SK-N-SH treated with all-trans-retinoic acid at 6 μM for 48 hours (cell line): ENCODE results near the gene OSBPL2.

ENCODE experiments used
- ATAC-seq: fragments of 200-7000 bp; cut with Tn5 transposase; 3 replicates; pipeline ENCODE4 v1.9.1; 2020; ENCODE audit warnings: mild to moderate bottlenecking, moderate library complexity
- ARNTL ChIP-seq: fragments of 450-650 bp; formaldehyde crosslinking; IDR thresholded peaks from 2 replicates; pipeline ENCODE4 v1.5.0; 2020; ENCODE audit warnings: low read depth, mild to moderate bottlenecking, moderate library complexity, borderline replicate concordance
- BACH2 ChIP-seq: fragments of 250-450 bp; sonication (Bioruptor Pico); IDR thresholded peaks from 2 replicates; pipeline ENCODE4 v1.9.0; 2021; ENCODE audit warnings: mild to moderate bottlenecking, borderline replicate concordance
- CREB5 ChIP-seq: fragments of 250-450 bp; sonication (Bioruptor Pico); IDR thresholded peaks from 2 replicates; pipeline ENCODE4 v1.5.1; 2020; ENCODE audit warnings: low read depth, mild to moderate bottlenecking, moderate library complexity
- CSDC2 ChIP-seq: fragments of 250-450 bp; sonication (Bioruptor Pico); IDR thresholded peaks from 2 replicates; pipeline ENCODE4 v1.5.0; 2020; ENCODE audit warnings: mild to moderate bottlenecking, moderate library complexity
- CSRNP3 ChIP-seq: fragments of 250-450 bp; sonication (Bioruptor Pico); IDR thresholded peaks from 2 replicates; pipeline ENCODE4 v1.5.1; 2021; ENCODE audit warnings: mild to moderate bottlenecking, moderate library complexity
- ESRRG ChIP-seq: fragments of 250-450 bp; sonication (Bioruptor Pico); IDR thresholded peaks from 2 replicates; pipeline ENCODE4 v1.6.1; 2021; ENCODE audit warnings: mild to moderate bottlenecking
- GLIS3 ChIP-seq: fragments of 250-450 bp; sonication (Bioruptor Pico); IDR thresholded peaks from 2 replicates; pipeline ENCODE4 v1.5.0; 2020; ENCODE audit warnings: mild to moderate bottlenecking, moderate library complexity
- ISL1 ChIP-seq: fragments of 250-450 bp; sonication (Bioruptor Pico); IDR thresholded peaks from 2 replicates; pipeline ENCODE4 v2.1.2; 2022; ENCODE audit warnings: mild to moderate bottlenecking, moderate library complexity
- OSR1 ChIP-seq: fragments of 250-450 bp; sonication (Bioruptor Pico); IDR thresholded peaks from 2 replicates; pipeline ENCODE4 v1.8.0; 2022; ENCODE audit warnings: moderate library complexity, mild to moderate bottlenecking, inconsistent platforms
- POU6F1 ChIP-seq: fragments of 250-450 bp; sonication (Bioruptor Pico); IDR thresholded peaks from 2 replicates; pipeline ENCODE4 v1.8.0; 2021; ENCODE audit warnings: low read depth, mild to moderate bottlenecking, moderate library complexity, borderline replicate concordance
- PPARA ChIP-seq: fragments of 250-450 bp; sonication (Bioruptor Pico); IDR thresholded peaks from 2 replicates; pipeline ENCODE4 v1.5.0; 2020; ENCODE audit warnings: mild to moderate bottlenecking, borderline replicate concordance
- RARB ChIP-seq: fragments of 250-450 bp; sonication (Bioruptor Pico); IDR thresholded peaks from 2 replicates; pipeline ENCODE4 v1.8.0; 2021; ENCODE audit warnings: mild to moderate bottlenecking, moderate library complexity
- SNAI2 ChIP-seq: fragments of 250-450 bp; sonication (Bioruptor Pico); IDR thresholded peaks from 2 replicates; pipeline ENCODE4 v1.5.0; 2020; ENCODE audit warnings: mild to moderate bottlenecking, moderate library complexity
- TCF4 ChIP-seq: fragments of 250-450 bp; sonication (Bioruptor Pico); IDR thresholded peaks from 2 replicates; pipeline ENCODE4 v1.8.0; 2021; ENCODE audit warnings: mild to moderate bottlenecking, moderate library complexity, borderline replicate concordance
- TOX ChIP-seq: fragments of 250-450 bp; sonication (Bioruptor Pico); IDR thresholded peaks from 2 replicates; pipeline ENCODE4 v1.8.0; 2021; ENCODE audit warnings: mild to moderate bottlenecking, moderate library complexity, borderline replicate concordance
- ZC3H10 ChIP-seq: fragments of 250-450 bp; sonication (Bioruptor Pico); IDR thresholded peaks from 2 replicates; pipeline ENCODE4 v1.5.1; 2021; ENCODE audit warnings: mild to moderate bottlenecking, moderate library complexity
- ZFP3 ChIP-seq: fragments of 250-450 bp; sonication (Bioruptor Pico); IDR thresholded peaks from 2 replicates; pipeline ENCODE4 v1.5.0; 2020; ENCODE audit warnings: mild to moderate bottlenecking, moderate library complexity
- ZFP30 ChIP-seq: fragments of 450-650 bp; formaldehyde crosslinking; IDR thresholded peaks from 2 replicates; pipeline ENCODE4 v1.5.0; 2022; ENCODE audit warnings: mild to moderate bottlenecking, moderate library complexity
- ZNF565 ChIP-seq: fragments of 450-650 bp; formaldehyde crosslinking; conservative IDR thresholded peaks from 2 replicates; pipeline ENCODE4 v1.5.0; 2020; ENCODE audit warnings: low read depth, mild to moderate bottlenecking, moderate library complexity
- ZNF70 ChIP-seq: fragments of 450-650 bp; formaldehyde crosslinking; IDR thresholded peaks from 2 replicates; pipeline ENCODE4 v1.5.0; 2020; ENCODE audit warnings: mild to moderate bottlenecking, moderate library complexity
- ZNF8 ChIP-seq: fragments of 450-650 bp; formaldehyde crosslinking; IDR thresholded peaks from 2 replicates; pipeline ENCODE4 v1.5.0; 2020; ENCODE audit warnings: mild to moderate bottlenecking, moderate library complexity
- TF ChIP-seq, protein P1 (sequence below): fragments of 250-450 bp; sonication (Bioruptor Pico); IDR thresholded peaks from 2 replicates; pipeline ENCODE4 v1.5.0; 2020; ENCODE audit warnings: mild to moderate bottlenecking, moderate library complexity
- TF ChIP-seq, protein P2 (sequence below): fragments of 250-450 bp; sonication (Bioruptor Pico); IDR thresholded peaks from 2 replicates; pipeline ENCODE4 v1.8.0; 2020; ENCODE audit warnings: mild to moderate bottlenecking, moderate library complexity, borderline replicate concordance

Gene OSBPL2

DNA sequence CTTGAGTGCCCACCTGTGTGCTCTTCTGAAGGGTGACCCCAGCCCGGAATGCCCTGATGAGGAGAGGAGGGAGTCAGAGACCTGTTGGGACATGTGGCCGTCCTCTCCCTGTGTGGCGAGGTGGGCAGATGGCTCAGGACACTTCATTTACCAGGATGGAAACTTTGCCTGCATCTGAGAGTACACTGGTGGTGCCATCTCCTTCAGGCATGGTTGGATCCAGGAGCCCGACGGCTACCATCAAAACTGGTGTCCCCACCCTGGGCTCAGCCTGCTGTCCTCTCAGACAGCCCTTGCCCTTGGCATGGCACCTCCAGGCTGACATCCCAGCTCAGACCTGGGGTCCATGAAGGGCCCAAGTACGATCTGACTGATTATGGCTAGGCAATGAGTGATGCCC is 7.0 kb upstream of the OSBPL2 start (continued):
- no peak for TF ChIP-seq TCF4 (CRISPR knock-in tag)
- no peak for TF ChIP-seq GLIS3 (CRISPR knock-in tag)
- TF ChIP-seq BACH2 (CRISPR knock-in tag), result no peak
- TF ChIP-seq, all 23 proteins: peak for 0

DNA sequence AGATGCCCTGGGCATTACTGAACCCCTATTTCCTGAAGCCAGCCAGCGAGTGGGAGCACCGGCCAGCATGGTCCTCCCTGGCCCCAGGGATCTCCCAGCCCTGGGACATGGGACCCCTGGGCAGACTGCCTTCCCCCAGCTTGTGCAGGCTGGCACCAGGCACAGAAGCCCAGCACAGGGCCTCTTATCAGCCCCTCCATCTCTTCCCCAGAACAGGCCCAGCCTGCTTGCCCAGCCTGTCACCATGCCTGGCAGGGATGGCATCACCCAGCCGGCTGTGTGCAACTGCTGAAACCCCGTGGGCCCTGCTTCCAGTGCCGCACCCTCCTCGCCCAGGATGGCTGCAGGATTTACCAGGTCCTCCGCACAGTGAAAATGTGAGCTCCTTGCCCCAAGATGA is 6.1 kb upstream of the OSBPL2 start:
- no peak for ATAC-seq

DNA sequence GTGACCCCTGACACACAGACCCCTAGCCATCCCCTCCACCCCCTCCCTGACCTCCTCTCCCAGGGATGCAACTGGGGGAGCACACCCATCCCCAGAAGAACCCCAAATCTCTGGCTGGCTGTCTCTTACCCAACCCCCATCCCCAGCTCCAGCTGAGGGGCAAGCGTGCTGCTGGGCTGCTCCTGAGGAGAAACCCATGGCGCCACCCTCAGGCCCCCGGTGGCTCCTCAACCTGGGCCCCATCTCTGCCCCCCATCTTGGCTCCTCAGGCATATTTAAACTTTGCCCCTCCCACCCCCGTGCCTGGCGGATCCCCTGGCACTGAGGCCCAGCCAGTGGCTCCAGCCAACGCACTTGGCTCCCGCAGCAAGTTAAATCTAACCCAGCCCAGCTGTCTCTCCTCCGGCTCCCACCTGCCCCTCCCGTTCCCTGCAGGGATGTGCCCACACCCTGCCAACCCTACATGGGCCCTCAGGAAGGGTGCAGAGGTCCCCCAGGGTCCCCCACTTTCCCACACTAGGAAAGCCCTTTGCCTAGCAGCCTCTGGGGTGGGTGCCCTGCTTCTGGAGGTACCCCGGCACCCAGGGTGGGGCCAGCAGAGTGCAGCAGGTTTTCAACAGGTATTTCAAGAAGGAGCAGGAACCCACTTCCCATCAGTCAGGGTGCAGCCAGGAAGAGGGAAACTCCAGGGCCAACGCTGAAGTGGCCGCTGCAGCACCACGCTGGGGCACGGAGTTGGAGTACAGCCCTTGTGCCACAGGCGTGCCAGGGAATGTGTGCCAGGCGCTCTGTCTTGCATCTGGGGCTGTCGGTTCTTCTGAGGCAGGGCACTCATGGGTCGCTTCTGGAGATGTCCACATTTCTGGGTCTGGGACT is 5.3 kb upstream of the OSBPL2 start:
- no peak for ATAC-seq
- no peak for TF ChIP-seq CREB5 (CRISPR knock-in tag)
- no peak for TF ChIP-seq ZFP3 (CRISPR knock-in tag)
- no peak for TF ChIP-seq ESRRG (CRISPR knock-in tag)
- no peak for TF ChIP-seq ZC3H10 (CRISPR knock-in tag)
- TF ChIP-seq, protein P1, sequence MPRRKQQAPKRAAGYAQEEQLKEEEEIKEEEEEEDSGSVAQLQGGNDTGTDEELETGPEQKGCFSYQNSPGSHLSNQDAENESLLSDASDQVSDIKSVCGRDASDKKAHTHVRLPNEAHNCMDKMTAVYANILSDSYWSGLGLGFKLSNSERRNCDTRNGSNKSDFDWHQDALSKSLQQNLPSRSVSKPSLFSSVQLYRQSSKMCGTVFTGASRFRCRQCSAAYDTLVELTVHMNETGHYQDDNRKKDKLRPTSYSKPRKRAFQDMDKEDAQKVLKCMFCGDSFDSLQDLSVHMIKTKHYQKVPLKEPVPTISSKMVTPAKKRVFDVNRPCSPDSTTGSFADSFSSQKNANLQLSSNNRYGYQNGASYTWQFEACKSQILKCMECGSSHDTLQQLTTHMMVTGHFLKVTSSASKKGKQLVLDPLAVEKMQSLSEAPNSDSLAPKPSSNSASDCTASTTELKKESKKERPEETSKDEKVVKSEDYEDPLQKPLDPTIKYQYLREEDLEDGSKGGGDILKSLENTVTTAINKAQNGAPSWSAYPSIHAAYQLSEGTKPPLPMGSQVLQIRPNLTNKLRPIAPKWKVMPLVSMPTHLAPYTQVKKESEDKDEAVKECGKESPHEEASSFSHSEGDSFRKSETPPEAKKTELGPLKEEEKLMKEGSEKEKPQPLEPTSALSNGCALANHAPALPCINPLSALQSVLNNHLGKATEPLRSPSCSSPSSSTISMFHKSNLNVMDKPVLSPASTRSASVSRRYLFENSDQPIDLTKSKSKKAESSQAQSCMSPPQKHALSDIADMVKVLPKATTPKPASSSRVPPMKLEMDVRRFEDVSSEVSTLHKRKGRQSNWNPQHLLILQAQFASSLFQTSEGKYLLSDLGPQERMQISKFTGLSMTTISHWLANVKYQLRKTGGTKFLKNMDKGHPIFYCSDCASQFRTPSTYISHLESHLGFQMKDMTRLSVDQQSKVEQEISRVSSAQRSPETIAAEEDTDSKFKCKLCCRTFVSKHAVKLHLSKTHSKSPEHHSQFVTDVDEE (CRISPR knock-in tag), result no peak
- TF ChIP-seq SNAI2 (CRISPR knock-in tag), result no peak
- TF ChIP-seq ZNF565, result no peak
- TF ChIP-seq ISL1 (CRISPR knock-in tag), result no peak
- TF ChIP-seq TCF4 (CRISPR knock-in tag), result no peak

More for the DNA sequence above, 6.1 kb upstream of the OSBPL2 start:
- no peak for TF ChIP-seq GLIS3 (CRISPR knock-in tag)
- TF ChIP-seq ZNF565, result no peak
- TF ChIP-seq ZNF70 (CRISPR knock-in tag), result no peak
- no peak for TF ChIP-seq TOX (CRISPR knock-in tag)
- TF ChIP-seq, protein P1 (CRISPR knock-in tag), result no peak
- TF ChIP-seq, protein P2, sequence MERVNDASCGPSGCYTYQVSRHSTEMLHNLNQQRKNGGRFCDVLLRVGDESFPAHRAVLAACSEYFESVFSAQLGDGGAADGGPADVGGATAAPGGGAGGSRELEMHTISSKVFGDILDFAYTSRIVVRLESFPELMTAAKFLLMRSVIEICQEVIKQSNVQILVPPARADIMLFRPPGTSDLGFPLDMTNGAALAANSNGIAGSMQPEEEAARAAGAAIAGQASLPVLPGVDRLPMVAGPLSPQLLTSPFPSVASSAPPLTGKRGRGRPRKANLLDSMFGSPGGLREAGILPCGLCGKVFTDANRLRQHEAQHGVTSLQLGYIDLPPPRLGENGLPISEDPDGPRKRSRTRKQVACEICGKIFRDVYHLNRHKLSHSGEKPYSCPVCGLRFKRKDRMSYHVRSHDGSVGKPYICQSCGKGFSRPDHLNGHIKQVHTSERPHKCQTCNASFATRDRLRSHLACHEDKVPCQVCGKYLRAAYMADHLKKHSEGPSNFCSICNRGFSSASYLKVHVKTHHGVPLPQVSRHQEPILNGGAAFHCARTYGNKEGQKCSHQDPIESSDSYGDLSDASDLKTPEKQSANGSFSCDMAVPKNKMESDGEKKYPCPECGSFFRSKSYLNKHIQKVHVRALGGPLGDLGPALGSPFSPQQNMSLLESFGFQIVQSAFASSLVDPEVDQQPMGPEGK (CRISPR knock-in tag), result no peak
- TF ChIP-seq CSRNP3 (CRISPR knock-in tag), result no peak
- no peak for TF ChIP-seq RARB (CRISPR knock-in tag)
- TF ChIP-seq PPARA, result no peak
- TF ChIP-seq ARNTL (CRISPR knock-in tag), result no peak
- TF ChIP-seq BACH2 (CRISPR knock-in tag), result no peak
- TF ChIP-seq ZFP3 (CRISPR knock-in tag), result no peak
- no peak for TF ChIP-seq ESRRG (CRISPR knock-in tag)
- no peak for TF ChIP-seq ZFP30 (CRISPR knock-in tag)
- TF ChIP-seq ZNF8, result no peak
- no peak for TF ChIP-seq CSDC2 (CRISPR knock-in tag)
- no peak for TF ChIP-seq ZC3H10 (CRISPR knock-in tag)
- no peak for TF ChIP-seq POU6F1 (CRISPR knock-in tag)
- TF ChIP-seq ISL1 (CRISPR knock-in tag), result no peak
- no peak for TF ChIP-seq OSR1 (CRISPR knock-in tag)
